ENCODE results near the gene TRIM54.

The TRIM54 gene

DNA sequence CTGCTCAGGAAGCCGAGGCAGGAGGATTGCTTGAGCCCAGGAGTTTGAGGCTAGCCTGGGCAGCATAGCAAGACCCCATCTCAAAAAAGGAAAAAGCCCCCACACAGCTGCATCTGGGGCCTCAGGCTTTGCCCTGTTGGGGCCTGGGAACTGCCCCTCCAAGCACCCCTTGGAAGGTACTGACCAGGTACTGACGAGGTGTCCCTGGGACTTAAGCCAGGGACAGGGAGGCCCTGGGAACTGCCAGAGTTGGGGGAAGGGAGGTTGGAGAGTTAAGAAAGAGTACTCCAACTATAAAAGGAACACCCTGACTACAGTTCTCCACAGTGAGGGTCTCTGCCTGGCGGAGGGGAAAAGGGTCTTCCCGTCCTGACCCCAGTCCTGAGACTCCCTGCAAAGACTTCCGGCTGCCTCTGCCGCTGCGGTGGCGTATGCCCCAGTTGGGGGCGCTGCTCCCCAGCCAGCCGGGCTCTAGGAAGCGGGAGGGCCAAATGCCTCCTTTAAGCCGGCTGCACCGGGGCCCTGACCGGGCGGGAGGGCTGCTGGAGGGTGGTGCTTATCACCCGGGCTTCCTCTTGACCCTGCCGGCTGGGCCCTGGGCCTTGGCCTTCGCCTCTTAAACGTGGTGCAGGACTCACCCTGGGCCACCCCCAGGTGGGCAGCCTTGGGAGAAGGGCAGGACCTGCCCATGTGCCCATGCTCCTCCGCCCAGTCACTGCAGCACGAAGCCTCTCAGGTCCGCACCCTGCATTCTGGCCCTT lies 32.2 kb upstream of the TRIM54 start:
- Histone ChIP-seq H3K4me3 (ENCODE audit: low read depth, low read length) (no peak overlapping the region), H3K27ac (ENCODE audit: extremely low read depth, low read depth, low read length) (no peak overlapping the region), H3K36me3 (ENCODE audit: control insufficient read depth in 2 of 2, insufficient read depth in 1 of 2, low read length in 2 of 2) (peaks cover 0 to 4% of the 10 kb centered on the region in 2 experiments; a peak in 1 of 3 replicates), H3K9me3 (ENCODE audit: control insufficient read depth, insufficient read depth, low read depth, low read length) (no peaks in the 10 kb centered on the region), H3K4me1 (ENCODE audit: control insufficient read depth, insufficient read depth, low read length) (0 out of 2 replicates have a peak, but pooled peaks cover 4% of the 10 kb centered on the region)
- ChIA-PET POLR2A (interaction anchor here (1.4 kb wide), 1 partner anchor 116 kb away, joined by 3 read pairs; the partner anchor contains the start of gene PREB), CTCF (interaction anchor here (0.8 to 6.3 kb wide), 17 partner anchors 9 to 434 kb away, joined by 3 to 87 read pairs (median 5); partner anchors contain the start of gene TRIM54)
- TF ChIP-seq ZNF2 (tag by site-specific recombination; IDR thresholded peaks at IDR 0.05) (peak; percentile 64; the same call in 1 of the 2 replicates), ZNF114 (tag by site-specific recombination; IDR thresholded peaks at IDR 0.05) (no peak), ZXDB (tag by site-specific recombination; IDR thresholded peaks at IDR 0.05) (no peak), ZBTB48 (tag by site-specific recombination; IDR thresholded peaks at IDR 0.05) (0 out of 2 replicates have a peak, but pooled peaks have one; percentile 24), ZNF335 (tag by site-specific recombination; conservative IDR thresholded peaks at IDR 0.05) (0 out of 2 replicates have a peak, but pooled peaks have one; percentile 27), ZBTB8A (tag by site-specific recombination; IDR thresholded peaks at IDR 0.05) (peak; percentile 68), KLF10 (tag by site-specific recombination; IDR thresholded peaks at IDR 0.05) (no peak), PRDM1 (tag by site-specific recombination; IDR thresholded peaks at IDR 0.05) (no peak), ZNF654 (tag by site-specific recombination; IDR thresholded peaks at IDR 0.05; ENCODE audit: low read depth) (peak; percentile 77), ZIC2 (tag by site-specific recombination; IDR thresholded peaks at IDR 0.05) (peak; percentile 38), ZFP69B (tag by site-specific recombination; IDR thresholded peaks at IDR 0.05) (peak; percentile 32; the same call in 1 of the 2 replicates), ZNF600 (tag by site-specific recombination; IDR thresholded peaks at IDR 0.05) (peak; percentile 87), KLF9 (tag by site-specific recombination; IDR thresholded peaks at IDR 0.05; ENCODE audit: low read depth) (no peak), ZNF544 (tag by site-specific recombination; IDR thresholded peaks at IDR 0.05) (no peak), ZFHX2 (tag by site-specific recombination; conservative IDR thresholded peaks at IDR 0.05) (no peak), ZBTB20 (tag by site-specific recombination; IDR thresholded peaks at IDR 0.05) (peak; percentile 45; the same call in 1 of the 2 replicates), ZNF521 (tag by site-specific recombination; IDR thresholded peaks at IDR 0.05) (no peak), ZNF121 (tag by site-specific recombination; IDR thresholded peaks at IDR 0.05) (peak; percentile 97), GLIS2 (tag by site-specific recombination; IDR thresholded peaks at IDR 0.05) (peak; percentile 70), SP2 (tag by site-specific recombination; IDR thresholded peaks at IDR 0.05) (peak; percentile 5; the same call in 1 of the 2 replicates)
- TF ChIP-seq, protein P1, sequence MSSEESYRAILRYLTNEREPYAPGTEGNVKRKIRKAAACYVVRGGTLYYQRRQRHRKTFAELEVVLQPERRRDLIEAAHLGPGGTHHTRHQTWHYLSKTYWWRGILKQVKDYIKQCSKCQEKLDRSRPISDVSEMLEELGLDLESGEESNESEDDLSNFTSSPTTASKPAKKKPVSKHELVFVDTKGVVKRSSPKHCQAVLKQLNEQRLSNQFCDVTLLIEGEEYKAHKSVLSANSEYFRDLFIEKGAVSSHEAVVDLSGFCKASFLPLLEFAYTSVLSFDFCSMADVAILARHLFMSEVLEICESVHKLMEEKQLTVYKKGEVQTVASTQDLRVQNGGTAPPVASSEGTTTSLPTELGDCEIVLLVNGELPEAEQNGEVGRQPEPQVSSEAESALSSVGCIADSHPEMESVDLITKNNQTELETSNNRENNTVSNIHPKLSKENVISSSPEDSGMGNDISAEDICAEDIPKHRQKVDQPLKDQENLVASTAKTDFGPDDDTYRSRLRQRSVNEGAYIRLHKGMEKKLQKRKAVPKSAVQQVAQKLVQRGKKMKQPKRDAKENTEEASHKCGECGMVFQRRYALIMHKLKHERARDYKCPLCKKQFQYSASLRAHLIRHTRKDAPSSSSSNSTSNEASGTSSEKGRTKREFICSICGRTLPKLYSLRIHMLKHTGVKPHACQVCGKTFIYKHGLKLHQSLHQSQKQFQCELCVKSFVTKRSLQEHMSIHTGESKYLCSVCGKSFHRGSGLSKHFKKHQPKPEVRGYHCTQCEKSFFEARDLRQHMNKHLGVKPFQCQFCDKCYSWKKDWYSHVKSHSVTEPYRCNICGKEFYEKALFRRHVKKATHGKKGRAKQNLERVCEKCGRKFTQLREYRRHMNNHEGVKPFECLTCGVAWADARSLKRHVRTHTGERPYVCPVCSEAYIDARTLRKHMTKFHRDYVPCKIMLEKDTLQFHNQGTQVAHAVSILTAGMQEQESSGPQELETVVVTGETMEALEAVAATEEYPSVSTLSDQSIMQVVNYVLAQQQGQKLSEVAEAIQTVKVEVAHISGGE (tag by site-specific recombination; conservative IDR thresholded peaks at IDR 0.05; ENCODE audit: low read depth) = 0 out of 2 replicates have a peak, but pooled peaks have one; percentile 15
- TF ChIP-seq, protein P2, sequence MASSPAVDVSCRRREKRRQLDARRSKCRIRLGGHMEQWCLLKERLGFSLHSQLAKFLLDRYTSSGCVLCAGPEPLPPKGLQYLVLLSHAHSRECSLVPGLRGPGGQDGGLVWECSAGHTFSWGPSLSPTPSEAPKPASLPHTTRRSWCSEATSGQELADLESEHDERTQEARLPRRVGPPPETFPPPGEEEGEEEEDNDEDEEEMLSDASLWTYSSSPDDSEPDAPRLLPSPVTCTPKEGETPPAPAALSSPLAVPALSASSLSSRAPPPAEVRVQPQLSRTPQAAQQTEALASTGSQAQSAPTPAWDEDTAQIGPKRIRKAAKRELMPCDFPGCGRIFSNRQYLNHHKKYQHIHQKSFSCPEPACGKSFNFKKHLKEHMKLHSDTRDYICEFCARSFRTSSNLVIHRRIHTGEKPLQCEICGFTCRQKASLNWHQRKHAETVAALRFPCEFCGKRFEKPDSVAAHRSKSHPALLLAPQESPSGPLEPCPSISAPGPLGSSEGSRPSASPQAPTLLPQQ (tag by site-specific recombination; IDR thresholded peaks at IDR 0.05) = peak; percentile 39; the same call in 1 of the 2 replicates
- TF ChIP-seq, protein P3, sequence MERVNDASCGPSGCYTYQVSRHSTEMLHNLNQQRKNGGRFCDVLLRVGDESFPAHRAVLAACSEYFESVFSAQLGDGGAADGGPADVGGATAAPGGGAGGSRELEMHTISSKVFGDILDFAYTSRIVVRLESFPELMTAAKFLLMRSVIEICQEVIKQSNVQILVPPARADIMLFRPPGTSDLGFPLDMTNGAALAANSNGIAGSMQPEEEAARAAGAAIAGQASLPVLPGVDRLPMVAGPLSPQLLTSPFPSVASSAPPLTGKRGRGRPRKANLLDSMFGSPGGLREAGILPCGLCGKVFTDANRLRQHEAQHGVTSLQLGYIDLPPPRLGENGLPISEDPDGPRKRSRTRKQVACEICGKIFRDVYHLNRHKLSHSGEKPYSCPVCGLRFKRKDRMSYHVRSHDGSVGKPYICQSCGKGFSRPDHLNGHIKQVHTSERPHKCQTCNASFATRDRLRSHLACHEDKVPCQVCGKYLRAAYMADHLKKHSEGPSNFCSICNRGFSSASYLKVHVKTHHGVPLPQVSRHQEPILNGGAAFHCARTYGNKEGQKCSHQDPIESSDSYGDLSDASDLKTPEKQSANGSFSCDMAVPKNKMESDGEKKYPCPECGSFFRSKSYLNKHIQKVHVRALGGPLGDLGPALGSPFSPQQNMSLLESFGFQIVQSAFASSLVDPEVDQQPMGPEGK (tag by site-specific recombination; IDR thresholded peaks at IDR 0.05) = peak; percentile 34; the same call in 1 of the 2 replicates
- TF ChIP-seq, protein P4, sequence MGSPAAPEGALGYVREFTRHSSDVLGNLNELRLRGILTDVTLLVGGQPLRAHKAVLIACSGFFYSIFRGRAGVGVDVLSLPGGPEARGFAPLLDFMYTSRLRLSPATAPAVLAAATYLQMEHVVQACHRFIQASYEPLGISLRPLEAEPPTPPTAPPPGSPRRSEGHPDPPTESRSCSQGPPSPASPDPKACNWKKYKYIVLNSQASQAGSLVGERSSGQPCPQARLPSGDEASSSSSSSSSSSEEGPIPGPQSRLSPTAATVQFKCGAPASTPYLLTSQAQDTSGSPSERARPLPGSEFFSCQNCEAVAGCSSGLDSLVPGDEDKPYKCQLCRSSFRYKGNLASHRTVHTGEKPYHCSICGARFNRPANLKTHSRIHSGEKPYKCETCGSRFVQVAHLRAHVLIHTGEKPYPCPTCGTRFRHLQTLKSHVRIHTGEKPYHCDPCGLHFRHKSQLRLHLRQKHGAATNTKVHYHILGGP (tag by site-specific recombination; IDR thresholded peaks at IDR 0.05) = no peak
- TF ChIP-seq, protein P5, sequence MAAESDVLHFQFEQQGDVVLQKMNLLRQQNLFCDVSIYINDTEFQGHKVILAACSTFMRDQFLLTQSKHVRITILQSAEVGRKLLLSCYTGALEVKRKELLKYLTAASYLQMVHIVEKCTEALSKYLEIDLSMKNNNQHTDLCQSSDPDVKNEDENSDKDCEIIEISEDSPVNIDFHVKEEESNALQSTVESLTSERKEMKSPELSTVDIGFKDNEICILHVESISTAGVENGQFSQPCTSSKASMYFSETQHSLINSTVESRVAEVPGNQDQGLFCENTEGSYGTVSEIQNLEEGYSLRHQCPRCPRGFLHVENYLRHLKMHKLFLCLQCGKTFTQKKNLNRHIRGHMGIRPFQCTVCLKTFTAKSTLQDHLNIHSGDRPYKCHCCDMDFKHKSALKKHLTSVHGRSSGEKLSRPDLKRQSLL (tag by site-specific recombination; IDR thresholded peaks at IDR 0.05) = 0 out of 2 replicates have a peak, but pooled peaks have one; percentile 15
- TF ChIP-seq, protein P6, sequence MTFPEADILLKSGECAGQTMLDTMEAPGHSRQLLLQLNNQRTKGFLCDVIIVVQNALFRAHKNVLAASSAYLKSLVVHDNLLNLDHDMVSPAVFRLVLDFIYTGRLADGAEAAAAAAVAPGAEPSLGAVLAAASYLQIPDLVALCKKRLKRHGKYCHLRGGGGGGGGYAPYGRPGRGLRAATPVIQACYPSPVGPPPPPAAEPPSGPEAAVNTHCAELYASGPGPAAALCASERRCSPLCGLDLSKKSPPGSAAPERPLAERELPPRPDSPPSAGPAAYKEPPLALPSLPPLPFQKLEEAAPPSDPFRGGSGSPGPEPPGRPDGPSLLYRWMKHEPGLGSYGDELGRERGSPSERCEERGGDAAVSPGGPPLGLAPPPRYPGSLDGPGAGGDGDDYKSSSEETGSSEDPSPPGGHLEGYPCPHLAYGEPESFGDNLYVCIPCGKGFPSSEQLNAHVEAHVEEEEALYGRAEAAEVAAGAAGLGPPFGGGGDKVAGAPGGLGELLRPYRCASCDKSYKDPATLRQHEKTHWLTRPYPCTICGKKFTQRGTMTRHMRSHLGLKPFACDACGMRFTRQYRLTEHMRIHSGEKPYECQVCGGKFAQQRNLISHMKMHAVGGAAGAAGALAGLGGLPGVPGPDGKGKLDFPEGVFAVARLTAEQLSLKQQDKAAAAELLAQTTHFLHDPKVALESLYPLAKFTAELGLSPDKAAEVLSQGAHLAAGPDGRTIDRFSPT (tag by site-specific recombination; IDR thresholded peaks at IDR 0.05) = no peak
